GM18502 (cell line): ENCODE data around the gene ABLIM1.

Experiments used
- ATAC-seq: cut with Tn5 transposase; IDR thresholded peaks from one replicate; pipeline ENCODE4 v1.9.1; 2021; ENCODE audit warnings: mild to moderate bottlenecking; ENCODE audit not compliant: unreplicated experiment, poor library complexity

Gene ABLIM1

DNA sequence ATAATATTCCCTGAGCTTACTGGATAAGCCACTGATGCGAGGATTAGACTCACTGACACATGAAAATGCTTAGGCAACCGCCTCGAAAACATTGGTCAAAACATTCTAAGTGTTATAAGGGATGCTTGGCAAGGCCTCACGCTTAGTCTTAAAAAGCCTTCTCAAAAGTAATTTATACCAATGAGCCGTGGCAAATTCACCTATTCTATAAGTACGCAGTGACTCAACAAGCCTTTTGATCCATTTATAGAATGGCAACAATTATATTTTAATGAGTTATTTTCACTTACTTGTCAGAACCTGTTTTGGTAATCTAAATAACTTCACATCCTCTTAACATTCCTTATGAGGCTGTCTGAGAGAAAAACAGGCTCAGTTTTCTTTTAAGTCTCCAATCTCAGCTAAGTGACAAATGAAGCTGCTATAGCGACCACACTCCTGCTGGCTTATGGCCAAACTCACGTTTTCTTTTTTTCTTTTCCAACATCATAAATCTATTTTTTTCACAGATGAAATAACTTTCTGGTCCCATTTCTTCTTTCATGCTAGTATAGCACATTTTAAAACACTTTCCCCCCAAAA is 132.6 kb downstream of the ABLIM1 start:
- no peak for ATAC-seq

DNA sequence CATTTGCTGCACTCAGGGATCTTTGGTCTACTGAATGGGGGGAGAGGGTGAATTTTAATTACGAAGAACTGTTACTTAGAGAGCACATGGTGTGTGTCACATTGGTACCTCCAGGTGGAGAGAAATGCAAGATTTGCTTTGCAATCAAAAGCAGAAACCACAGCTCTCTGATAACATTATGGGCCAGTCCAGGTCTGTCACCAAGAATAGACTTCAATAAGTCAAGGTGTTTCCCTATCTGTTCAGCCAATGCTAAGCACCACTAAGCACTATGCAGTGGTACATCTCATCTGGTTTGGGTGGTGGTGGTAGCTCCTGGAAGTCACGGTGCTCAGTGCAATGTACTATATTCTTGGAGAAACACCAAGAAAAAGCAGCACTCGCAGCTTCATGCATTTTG is 134.2 kb downstream of the ABLIM1 start:
- no peak for ATAC-seq

DNA sequence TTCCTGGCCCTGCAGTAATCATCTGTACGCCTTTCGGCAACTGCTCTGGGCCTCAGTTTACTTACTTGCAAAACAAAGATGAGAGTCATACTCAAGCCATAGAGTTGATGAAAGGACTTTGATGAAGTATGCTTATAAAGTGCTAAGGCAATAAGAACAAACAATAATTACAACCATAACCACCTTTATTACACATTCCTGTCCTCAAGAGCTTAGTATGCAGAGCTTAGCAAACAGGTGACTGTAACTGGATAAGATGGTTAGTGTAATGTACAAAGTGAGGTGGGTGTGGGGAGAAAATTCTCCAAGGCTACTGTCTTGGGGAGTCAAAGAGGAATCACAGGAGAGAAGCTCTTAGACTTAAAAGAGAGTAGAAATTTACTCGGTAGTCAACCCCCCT is 136.8 kb downstream of the ABLIM1 start:
- ATAC-seq: no peak

- ATAC-seq: no peak
Observed at GRCh38 chr10:114520453-114520852, 137.6 kb downstream of the ABLIM1 start.

DNA sequence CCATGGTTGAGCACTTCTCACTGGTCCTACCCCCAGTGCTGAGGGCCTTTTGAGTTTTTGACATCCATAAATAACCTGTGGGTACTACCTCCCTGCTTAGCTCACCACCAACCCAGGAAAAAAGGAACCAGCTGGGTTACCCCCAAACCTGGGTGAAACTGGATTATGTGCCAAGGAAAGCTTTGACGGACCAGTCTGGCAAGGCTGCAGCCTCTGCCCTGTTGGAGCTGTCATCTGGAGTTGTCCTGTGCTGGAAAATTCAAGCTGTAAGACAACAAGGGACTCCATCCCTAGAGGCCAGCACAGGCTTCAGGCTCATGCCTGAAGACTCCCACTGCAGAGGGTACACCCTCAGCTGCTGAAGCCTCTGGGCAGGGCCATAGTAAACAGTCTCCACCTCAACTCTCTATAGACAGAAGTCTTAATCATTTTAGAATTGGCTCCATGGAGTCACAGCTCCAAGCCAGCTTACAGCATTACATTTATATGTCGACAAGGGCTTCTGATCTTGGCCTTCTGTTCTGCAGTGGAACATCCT is 138.2 kb downstream of the ABLIM1 start:
- no peak for ATAC-seq

- no peak for ATAC-seq
Observed at GRCh38 chr10:114519306-114519669, 138.8 kb downstream of the ABLIM1 start.

GRCh38 chr10:114518401-114519305 is 139.4 kb downstream of the ABLIM1 start:
- no peak for ATAC-seq

DNA sequence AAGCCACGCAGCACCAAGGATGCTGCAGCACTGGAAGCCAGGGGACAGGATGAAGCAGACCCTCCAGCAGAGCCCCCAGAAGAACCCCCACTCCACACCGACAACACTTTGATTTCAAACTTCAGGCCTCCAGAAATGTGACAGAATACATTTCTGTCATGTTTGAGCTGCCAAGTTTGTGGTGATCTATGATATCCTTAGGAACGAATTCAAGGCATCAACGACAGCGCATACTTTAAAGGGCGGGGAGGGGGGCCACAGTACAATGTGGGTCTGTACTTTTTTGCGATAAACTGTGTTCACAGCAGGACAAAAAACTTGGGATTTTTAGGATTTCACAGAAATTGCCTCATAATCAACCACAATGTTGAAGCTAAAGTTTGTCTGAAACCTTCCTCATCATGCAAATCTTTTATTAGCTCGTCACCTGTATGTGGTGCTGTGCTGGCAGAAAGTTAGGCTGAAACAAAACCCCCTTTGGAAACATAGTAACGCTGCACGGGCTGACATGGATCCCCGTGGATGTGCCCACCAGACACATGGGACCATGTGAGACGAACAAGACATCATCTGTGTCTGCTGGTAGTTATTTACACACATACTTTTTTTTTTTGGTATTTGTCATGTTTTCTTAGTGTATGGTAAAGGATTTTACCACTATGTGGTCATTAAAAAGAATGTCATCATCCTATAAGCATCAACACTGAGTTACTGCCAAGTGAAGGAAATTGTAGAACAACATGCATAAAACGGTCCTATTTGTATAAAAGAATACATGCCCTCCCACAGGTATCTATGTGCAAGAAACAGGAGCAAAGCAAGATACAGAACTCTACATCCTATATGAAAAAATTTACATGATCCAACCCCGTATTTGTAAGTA is 140.5 kb downstream of the ABLIM1 start:
- ATAC-seq: no peak

- no peak for ATAC-seq
Observed at GRCh38 chr10:114516356-114516755, 141.7 kb downstream of the ABLIM1 start.

GRCh38 chr10:114515298-114515914 is 142.7 kb downstream of the ABLIM1 start:
- no peak for ATAC-seq

GRCh38 chr10:114513381-114513792 is 144.7 kb downstream of the ABLIM1 start:
- ATAC-seq: no peak

GRCh38 chr10:114511881-114512280 is 146.2 kb downstream of the ABLIM1 start:
- no peak for ATAC-seq

GRCh38 chr10:114508376-114508775 is 149.7 kb downstream of the ABLIM1 start:
- ATAC-seq: no peak

- no peak for ATAC-seq
Observed at GRCh38 chr10:114507449-114507848, 150.6 kb downstream of the ABLIM1 start.

DNA sequence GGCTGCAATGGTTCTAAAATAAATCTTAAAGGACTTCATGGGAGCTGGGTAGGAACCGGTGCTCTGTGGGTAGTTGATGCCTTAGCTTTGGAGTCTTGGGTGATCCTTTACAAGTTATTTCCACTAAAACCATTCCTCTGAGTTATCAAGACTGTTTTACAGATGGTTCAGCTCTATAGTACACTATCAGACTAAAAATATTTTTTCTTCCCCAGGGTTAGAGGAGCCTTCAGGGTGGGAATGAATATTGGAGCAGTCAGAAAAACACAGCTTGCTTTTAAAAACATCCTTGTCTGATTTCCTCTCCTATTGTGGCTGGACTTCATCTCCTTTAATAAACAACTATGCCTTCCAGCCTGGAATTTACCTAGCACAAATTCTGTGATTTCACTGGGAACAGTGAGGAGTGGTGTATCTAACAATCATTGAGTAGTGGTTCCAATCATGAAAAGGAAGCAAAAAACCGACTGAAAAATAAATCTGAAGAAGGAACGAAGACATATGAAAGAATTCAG is 151.1 kb downstream of the ABLIM1 start:
- no peak for ATAC-seq

DNA sequence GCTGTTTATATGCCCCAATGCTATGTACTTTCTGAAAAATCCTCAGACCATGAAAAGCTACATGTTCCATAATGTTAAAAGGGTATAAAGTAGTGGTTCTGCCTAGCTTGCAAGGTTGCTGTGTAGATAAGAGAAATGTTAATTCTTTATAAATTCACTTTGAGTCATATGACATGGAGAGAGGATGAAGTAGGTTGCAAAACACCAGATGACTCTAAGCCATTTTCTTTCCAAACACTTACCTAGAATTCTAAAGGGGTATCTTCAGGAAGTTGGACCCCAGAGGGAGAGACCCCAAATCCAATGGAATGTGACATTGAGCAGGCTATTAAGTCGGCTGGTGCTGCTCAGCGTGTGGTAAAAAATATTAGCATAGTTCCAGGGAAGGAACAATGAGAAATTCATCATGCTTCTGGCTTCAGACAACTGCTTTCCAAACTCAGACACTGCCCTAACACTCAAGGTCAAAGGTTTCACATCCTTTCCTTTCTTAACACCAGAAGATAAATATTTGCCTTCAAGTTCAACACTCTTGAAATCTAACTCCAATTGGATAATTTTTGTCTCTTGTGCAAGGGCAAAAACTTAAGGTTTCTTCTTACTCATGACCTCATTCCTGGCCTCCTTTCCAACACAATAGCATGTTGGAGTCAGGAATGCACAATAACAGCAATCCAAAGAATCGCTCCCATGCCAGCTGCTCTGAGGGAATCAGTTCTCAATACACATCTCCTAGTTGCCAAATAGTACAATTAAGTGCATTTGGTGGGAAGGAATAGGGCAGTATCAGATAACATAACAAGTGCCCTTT is 153.1 kb downstream of the ABLIM1 start:
- ATAC-seq: no peak

- ATAC-seq: no peak
Observed at GRCh38 chr10:114502074-114502473, 156.0 kb downstream of the ABLIM1 start.

DNA sequence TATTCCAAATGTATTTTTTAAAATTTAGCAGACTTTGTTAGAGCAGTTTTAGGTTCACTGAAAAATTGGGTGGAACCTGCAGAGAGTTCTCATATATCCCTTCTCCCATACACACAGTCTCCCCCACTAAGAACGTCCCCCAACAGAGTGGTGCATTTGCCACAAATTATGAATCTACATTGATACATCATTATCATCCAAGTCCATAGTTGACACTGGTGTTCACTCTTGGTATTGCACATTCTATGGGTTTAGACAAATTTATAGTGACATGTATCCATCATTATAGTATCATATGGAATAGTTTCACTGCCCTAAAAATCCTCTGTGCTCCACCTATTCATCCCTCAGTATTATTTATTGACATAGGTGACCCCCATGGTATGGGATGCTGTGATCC is 156.4 kb downstream of the ABLIM1 start:
- no peak for ATAC-seq

DNA sequence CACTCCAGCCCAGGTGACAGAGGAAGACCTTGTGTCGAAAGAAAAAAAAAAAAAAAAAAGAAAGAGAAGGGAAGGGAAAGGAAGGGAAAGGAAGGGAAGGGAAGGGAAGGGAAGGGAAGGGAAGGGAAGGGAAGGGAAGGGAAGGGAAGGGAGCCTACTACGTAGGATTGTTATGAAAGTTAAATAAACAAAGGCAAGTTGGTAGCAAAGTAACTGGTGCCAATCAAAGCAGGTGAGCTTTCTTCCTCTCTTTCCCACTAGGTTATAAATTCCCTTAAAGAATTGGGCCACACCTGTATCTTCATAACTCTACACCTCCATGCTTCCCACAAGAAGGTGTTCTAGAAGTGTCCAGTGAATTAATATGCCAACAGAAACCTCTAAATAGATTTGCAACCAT is 157.4 kb downstream of the ABLIM1 start:
- no peak for ATAC-seq
